HG02981 (cell line): Measurements from ENCODE around the gene SULT1C3.

Experiments used
- ATAC-seq: cut with Tn5 transposase; IDR thresholded peaks from one replicate; pipeline ENCODE4 v1.9.1; 2021; ENCODE audit warnings: mild to moderate bottlenecking, moderate library complexity; ENCODE audit not compliant: unreplicated experiment

SULT1C3 gene

GRCh38 chr2:108301558-108301957, 61.8 kb downstream of the SULT1C3 start:
- ATAC-seq, result no peak

- ATAC-seq, result peak; percentile 53
Observed at GRCh38 chr2:108304975-108305374, 65.2 kb downstream of the SULT1C3 start.

- no peak for ATAC-seq
Observed at GRCh38 chr2:108305901-108306300, 66.1 kb downstream of the SULT1C3 start.

- no peak for ATAC-seq
Observed at GRCh38 chr2:108309903-108310302, 70.1 kb downstream of the SULT1C3 start.
